H9 (cell line): ENCODE measurements around the gene PDK4. TPM values are rescaled to one million over a fixed set of nuclear protein-coding genes. Genes with fewer than 3 reads are reported as not detected.

Experiments used
- DNase-seq: peaks from one replicate; pipeline ENCODE4 v3.0.0-alpha.2; 2017
- H2AFZ ChIP-seq: one replicate; pipeline ENCODE4 v1.6.1; 2013; ENCODE audit warnings: mild to moderate bottlenecking, low read length, control low read depth, moderate library complexity
- H2AK5ac ChIP-seq: 2 replicates; pipeline ENCODE4 v1.6.1; 2013; ENCODE audit warnings: low read length, control low read depth, mixed read lengths; ENCODE audit not compliant: insufficient read length
- H2BK120ac ChIP-seq: one replicate; pipeline ENCODE4 v1.6.1; 2013; ENCODE audit warnings: low read depth, mild to moderate bottlenecking, low read length, control low read depth, inconsistent platforms; ENCODE audit not compliant: poor library complexity, severe bottlenecking
- H2BK12ac ChIP-seq: 2 replicates; pipeline ENCODE4 v1.6.1; 2013; ENCODE audit warnings: low read length, control low read depth, mixed read lengths, low read depth; ENCODE audit not compliant: insufficient read length
- H2BK15ac ChIP-seq: 2 replicates; pipeline ENCODE4 v1.6.1; 2013; ENCODE audit warnings: low read depth, low read length, control low read depth
- H2BK20ac ChIP-seq: one replicate; pipeline ENCODE4 v1.6.1; 2013; ENCODE audit warnings: low read depth, mild to moderate bottlenecking, low read length, control low read depth, inconsistent platforms; ENCODE audit not compliant: poor library complexity, severe bottlenecking
- H2BK5ac ChIP-seq: 2 replicates; pipeline ENCODE4 v1.6.1; 2013; ENCODE audit warnings: low read length, control low read depth, mixed read lengths; ENCODE audit not compliant: insufficient read length
- H3K14ac ChIP-seq: 2 replicates; pipeline ENCODE4 v1.6.1; 2013; ENCODE audit warnings: low read length, control low read depth; ENCODE audit not compliant: insufficient read depth
- H3K18ac ChIP-seq: 2 replicates; pipeline ENCODE4 v1.6.1; 2013; ENCODE audit warnings: low read depth, mild to moderate bottlenecking, mixed read lengths, low read length, control low read depth; ENCODE audit not compliant: insufficient read length
- H3K23ac ChIP-seq: 2 replicates; pipeline ENCODE4 v1.6.1; 2013; ENCODE audit warnings: low read length, control low read depth, mixed read lengths, low read depth; ENCODE audit not compliant: insufficient read length
- H3K23me2 ChIP-seq: 2 replicates; pipeline ENCODE4 v1.6.1; 2013; ENCODE audit warnings: low read depth, mild to moderate bottlenecking, mixed read lengths, low read length, control low read depth; ENCODE audit not compliant: insufficient read length, poor library complexity, severe bottlenecking
- H3K27ac ChIP-seq: 2 replicates; pipeline ENCODE4 v1.5.1; 2013; ENCODE audit warnings: low read length, control low read depth, mixed read lengths, low read depth; ENCODE audit not compliant: insufficient read length
- H3K27me3 ChIP-seq: 2 replicates; pipeline ENCODE4 v1.6.1; 2013; ENCODE audit warnings: low read length, control low read depth, inconsistent platforms; ENCODE audit not compliant: insufficient read depth
- H3K4ac ChIP-seq: 2 replicates; pipeline ENCODE4 v1.6.1; 2013; ENCODE audit warnings: low read depth, mild to moderate bottlenecking, control low read depth, inconsistent platforms, low read length, moderate library complexity
- H3K4me1 ChIP-seq: 2 replicates; pipeline ENCODE4 v1.6.1; 2013; ENCODE audit warnings: low read length, control low read depth, inconsistent platforms; ENCODE audit not compliant: insufficient read depth
- H3K4me2 ChIP-seq: 2 replicates; pipeline ENCODE4 v1.6.1; 2013; ENCODE audit warnings: low read length, control low read depth, mixed read lengths; ENCODE audit not compliant: insufficient read length, insufficient read depth
- H3K56ac ChIP-seq: 2 replicates; pipeline ENCODE4 v1.6.1; 2013; ENCODE audit warnings: low read depth, mild to moderate bottlenecking, mixed read lengths, low read length, control low read depth; ENCODE audit not compliant: insufficient read length
- H3K79me1 ChIP-seq: 2 replicates; pipeline ENCODE4 v1.6.1; 2013; ENCODE audit warnings: low read depth, mild to moderate bottlenecking, moderate library complexity, low read length, control low read depth, inconsistent platforms; ENCODE audit not compliant: insufficient read depth, poor library complexity, severe bottlenecking
- H3K79me2 ChIP-seq: 2 replicates; pipeline ENCODE4 v1.6.1; 2013; ENCODE audit warnings: low read length, control low read depth, inconsistent platforms; ENCODE audit not compliant: insufficient read depth
- H3K9ac ChIP-seq: 2 replicates; pipeline ENCODE4 v1.6.1; 2013; ENCODE audit warnings: low read length, control low read depth, mixed read lengths; ENCODE audit not compliant: insufficient read length; ENCODE audit errors: extremely low read depth
- H3K9me3 ChIP-seq: one replicate; pipeline ENCODE4 v1.6.1; 2013; ENCODE audit warnings: low read depth, low read length, inconsistent platforms; ENCODE audit not compliant: control insufficient read depth
- H3T11ph ChIP-seq: one replicate; pipeline ENCODE4 v1.6.1; 2013; ENCODE audit warnings: mild to moderate bottlenecking, low read length, control low read depth, inconsistent platforms
- H4K20me1 ChIP-seq: one replicate; pipeline ENCODE4 v1.6.1; 2013; ENCODE audit not compliant: control insufficient read depth, insufficient read length, insufficient read depth
- H4K5ac ChIP-seq: 2 replicates; pipeline ENCODE4 v1.6.1; 2013; ENCODE audit warnings: low read depth, mild to moderate bottlenecking, mixed read lengths, low read length, control low read depth; ENCODE audit not compliant: insufficient read length
- H4K8ac ChIP-seq: replicated peaks from 2 replicates; pipeline ENCODE4 v1.6.1; 2013; ENCODE audit warnings: low read length, control low read depth, mixed read lengths, low read depth; ENCODE audit not compliant: insufficient read length
- H4K91ac ChIP-seq: 2 replicates; pipeline ENCODE4 v1.6.1; 2013; ENCODE audit warnings: low read depth, mild to moderate bottlenecking, moderate library complexity, mixed read lengths, low read length, control low read depth; ENCODE audit not compliant: insufficient read length
- H3K27ac Mint-ChIP-seq, 3 experiments: 2 replicates in 2 of 3; 3 replicates in 1 of 3; pipeline ENCODE4 v1.8.0; 2020 to 2021; ENCODE audit warnings: mixed read lengths in 3 of 3, mild to moderate bottlenecking in 1 of 3, moderate library complexity in 1 of 3
- H3K27me3 Mint-ChIP-seq: 2 replicates; pipeline ENCODE4 v1.8.0; 2021; ENCODE audit warnings: low read depth, mild to moderate bottlenecking, moderate library complexity, mixed read lengths
- H3K36me3 Mint-ChIP-seq, 3 experiments: 2 replicates in 2 of 3; 3 replicates in 1 of 3; pipeline ENCODE4 v1.8.0; 2020 to 2021; ENCODE audit warnings: low read depth in 3 of 3, mixed read lengths in 3 of 3; ENCODE audit not compliant: insufficient read depth in 1 of 3
- H3K4me1 Mint-ChIP-seq, 2 experiments: 2 replicates each; pipeline ENCODE4 v1.8.0; 2020; ENCODE audit warnings: mixed read lengths in 2 of 2
- H3K4me3 Mint-ChIP-seq, 2 experiments: 2 replicates in 1 of 2; 3 replicates in 1 of 2; pipeline ENCODE4 v1.8.0; 2020 to 2021; ENCODE audit warnings: mild to moderate bottlenecking in 2 of 2, mixed read lengths in 2 of 2, moderate library complexity in 1 of 2
- H3K9me3 Mint-ChIP-seq, 2 experiments: 2 replicates in 1 of 2; 3 replicates in 1 of 2; pipeline ENCODE4 v1.8.0; 2020; ENCODE audit warnings: mild to moderate bottlenecking in 2 of 2, mixed read lengths in 2 of 2, moderate library complexity in 1 of 2
- CTCF ChIP-seq: fragments of 200-600 bp; sonication (generic); conservative IDR thresholded peaks from 3 replicates; pipeline ENCODE4 v1.8.0; 2021; ENCODE audit warnings: antibody characterized with exemption, mild to moderate bottlenecking
- WGBS: extraction: QIAGEN DNeasy Blood & Tissue Kit; methylation state at CpG from one replicate; pipeline ENCODE4 v1.1.7; 2013; ENCODE audit warnings: missing lambda C conversion rate, low lambda C conversion rate, mixed read lengths; ENCODE audit not compliant: insufficient read length; ENCODE audit errors: extremely low coverage; 5-methylcytosine and 5-hydroxymethylcytosine counted together
- total RNA-seq: library from RNA; stranded (reverse); gene quantifications from 2 replicates; pipeline ENCODE4 v1.2.1, GENCODE V29; 2021

The PDK4 gene
- total RNA-seq, 1 experiment from 2014 or later, result not detected

- H3K27ac ChIP-seq, result no peak overlapping the region
- DNase-seq, result no peak
- no peaks in the 10 kb centered on the region for H4K20me1 ChIP-seq
- H3K27me3 ChIP-seq, result no peaks in the 10 kb centered on the region
- H3K4me2 ChIP-seq, result no peak overlapping the region
- H4K91ac ChIP-seq, result no peak overlapping the region
- H3K9ac ChIP-seq, result no peak overlapping the region
- Mint-ChIP-seq H3K4me3 (no peak overlapping the region), H3K4me1 (no peaks in the 10 kb centered on the region), H3K36me3 (no peaks in the 10 kb centered on the region), H3K27ac (no peak overlapping the region), H3K27me3 (peaks cover 12% of the 10 kb centered on the region), H3K9me3 (no peaks in the 10 kb centered on the region)
- no peak overlapping the region for H2AFZ ChIP-seq
- no peak overlapping the region for H3T11ph ChIP-seq
- H3K4ac ChIP-seq, result no peak overlapping the region
- H2BK120ac ChIP-seq, result no peak overlapping the region
- no peak overlapping the region for H2BK12ac ChIP-seq
- H2BK20ac ChIP-seq, result no peak overlapping the region
- H3K23me2 ChIP-seq, result no peaks in the 10 kb centered on the region
- no peak overlapping the region for H3K23ac ChIP-seq
- no peak overlapping the region for H4K5ac ChIP-seq
- no peaks in the 10 kb centered on the region for H3K79me2 ChIP-seq
- no peak overlapping the region for H2AK5ac ChIP-seq
- H2BK15ac ChIP-seq, result no peak overlapping the region
- no peak overlapping the region for H4K8ac ChIP-seq
- H3K9me3 ChIP-seq, result no peaks in the 10 kb centered on the region
- H3K4me1 ChIP-seq, result no peaks in the 10 kb centered on the region
- WGBS, result no CpG with 5 or more reads among the region's 3 CpGs
- H2BK5ac ChIP-seq, result no peak overlapping the region
- no peaks in the 10 kb centered on the region for H3K79me1 ChIP-seq
- H3K14ac ChIP-seq, result no peak overlapping the region
- H3K18ac ChIP-seq, result no peak overlapping the region
- no peak overlapping the region for H3K56ac ChIP-seq
- no peak for TF ChIP-seq CTCF
Observed at GRCh38 chr7:95620631-95621030, 24.3 kb upstream of the PDK4 start.
